Measurements from ENCODE around the gene GPR142.

The GPR142 gene

DNA sequence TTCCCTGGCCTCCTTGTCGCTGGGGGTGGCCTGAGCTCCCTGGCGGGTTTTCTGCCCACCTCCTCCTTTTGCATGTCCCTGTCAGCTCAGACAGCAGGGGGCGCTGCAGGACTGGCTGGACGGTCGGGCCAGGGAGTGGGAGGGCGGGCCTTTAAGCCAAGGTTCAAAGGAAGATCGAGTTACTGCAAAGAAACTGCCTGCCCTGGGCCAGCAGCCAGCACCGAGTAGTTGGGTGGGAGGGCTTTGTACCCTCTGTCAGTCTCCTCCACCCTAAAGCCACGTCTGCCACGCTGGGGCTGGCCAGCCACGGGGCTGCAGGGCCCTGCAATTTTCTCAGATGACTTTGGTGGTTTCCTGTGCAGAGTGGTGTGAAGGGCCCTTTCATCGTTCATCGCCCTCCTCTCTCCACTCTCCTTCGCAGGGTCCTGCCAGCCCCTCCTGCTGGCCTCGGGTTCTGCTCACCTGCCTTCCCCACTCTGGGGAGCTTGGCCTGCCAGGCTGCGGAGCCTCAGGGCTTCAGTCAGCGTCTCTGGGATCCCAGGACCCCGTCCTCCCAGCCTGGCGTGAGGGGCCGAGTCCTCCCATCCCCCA, 12.3 kb downstream of the GPR142 start:
- TF ChIP-seq, protein P1, sequence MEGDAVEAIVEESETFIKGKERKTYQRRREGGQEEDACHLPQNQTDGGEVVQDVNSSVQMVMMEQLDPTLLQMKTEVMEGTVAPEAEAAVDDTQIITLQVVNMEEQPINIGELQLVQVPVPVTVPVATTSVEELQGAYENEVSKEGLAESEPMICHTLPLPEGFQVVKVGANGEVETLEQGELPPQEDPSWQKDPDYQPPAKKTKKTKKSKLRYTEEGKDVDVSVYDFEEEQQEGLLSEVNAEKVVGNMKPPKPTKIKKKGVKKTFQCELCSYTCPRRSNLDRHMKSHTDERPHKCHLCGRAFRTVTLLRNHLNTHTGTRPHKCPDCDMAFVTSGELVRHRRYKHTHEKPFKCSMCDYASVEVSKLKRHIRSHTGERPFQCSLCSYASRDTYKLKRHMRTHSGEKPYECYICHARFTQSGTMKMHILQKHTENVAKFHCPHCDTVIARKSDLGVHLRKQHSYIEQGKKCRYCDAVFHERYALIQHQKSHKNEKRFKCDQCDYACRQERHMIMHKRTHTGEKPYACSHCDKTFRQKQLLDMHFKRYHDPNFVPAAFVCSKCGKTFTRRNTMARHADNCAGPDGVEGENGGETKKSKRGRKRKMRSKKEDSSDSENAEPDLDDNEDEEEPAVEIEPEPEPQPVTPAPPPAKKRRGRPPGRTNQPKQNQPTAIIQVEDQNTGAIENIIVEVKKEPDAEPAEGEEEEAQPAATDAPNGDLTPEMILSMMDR (conservative IDR thresholded peaks at IDR 0.05; ENCODE audit: low read length), result peak; percentile 76
- peak; percentile 67 for DNase-seq (ENCODE audit: low read depth)
- no peak overlapping the region for H3K4me3 ChIP-seq (ENCODE audit: low read length)

DNA sequence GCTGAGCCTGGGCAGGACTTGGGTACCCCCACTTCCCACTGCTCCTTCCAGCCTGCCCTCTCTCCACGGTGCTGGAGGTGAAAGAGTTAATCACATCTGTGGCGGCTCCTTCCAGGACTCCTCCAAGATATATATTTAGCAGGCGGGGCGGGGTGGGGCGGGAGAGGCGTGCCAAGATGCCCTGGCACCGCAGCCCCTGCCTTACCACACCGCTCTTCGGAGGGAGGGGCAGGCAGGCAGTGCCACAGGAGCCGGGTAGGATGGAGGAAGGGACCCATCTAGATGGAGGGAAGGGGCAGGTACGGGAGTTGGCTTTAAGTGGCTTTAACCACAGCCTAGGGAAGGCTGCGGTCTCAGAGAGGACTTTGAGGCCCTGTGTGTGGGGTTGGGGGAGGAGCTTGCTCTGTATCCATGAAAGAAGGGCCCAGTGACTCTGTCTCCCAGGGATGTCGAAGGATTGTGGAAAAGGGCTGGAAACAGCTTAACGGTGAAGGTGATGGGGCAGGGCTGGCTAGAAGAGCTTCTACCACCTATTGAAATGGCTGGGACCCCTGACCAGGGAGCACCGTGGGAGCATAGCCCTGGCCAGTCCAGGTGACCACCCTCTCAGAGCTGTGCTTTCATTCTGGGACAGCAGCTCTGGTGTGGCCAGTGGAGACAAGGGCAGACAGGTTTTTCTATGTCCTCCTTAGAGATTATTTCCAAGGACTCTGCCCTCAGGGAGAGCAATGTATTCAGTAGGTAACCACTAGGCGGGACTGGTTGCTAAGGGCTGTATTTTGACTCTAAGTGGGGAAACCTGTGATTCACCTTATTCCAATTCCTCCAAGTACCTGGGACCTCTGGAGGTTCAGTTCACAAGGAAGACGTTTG, 13.0 kb downstream of the GPR142 start:
- H3K4me3 ChIP-seq (ENCODE audit: low read length), result no peak overlapping the region
- TF ChIP-seq, protein P1 (conservative IDR thresholded peaks at IDR 0.05; ENCODE audit: low read length), result no peak
- no peak for DNase-seq (ENCODE audit: low read depth)

DNA sequence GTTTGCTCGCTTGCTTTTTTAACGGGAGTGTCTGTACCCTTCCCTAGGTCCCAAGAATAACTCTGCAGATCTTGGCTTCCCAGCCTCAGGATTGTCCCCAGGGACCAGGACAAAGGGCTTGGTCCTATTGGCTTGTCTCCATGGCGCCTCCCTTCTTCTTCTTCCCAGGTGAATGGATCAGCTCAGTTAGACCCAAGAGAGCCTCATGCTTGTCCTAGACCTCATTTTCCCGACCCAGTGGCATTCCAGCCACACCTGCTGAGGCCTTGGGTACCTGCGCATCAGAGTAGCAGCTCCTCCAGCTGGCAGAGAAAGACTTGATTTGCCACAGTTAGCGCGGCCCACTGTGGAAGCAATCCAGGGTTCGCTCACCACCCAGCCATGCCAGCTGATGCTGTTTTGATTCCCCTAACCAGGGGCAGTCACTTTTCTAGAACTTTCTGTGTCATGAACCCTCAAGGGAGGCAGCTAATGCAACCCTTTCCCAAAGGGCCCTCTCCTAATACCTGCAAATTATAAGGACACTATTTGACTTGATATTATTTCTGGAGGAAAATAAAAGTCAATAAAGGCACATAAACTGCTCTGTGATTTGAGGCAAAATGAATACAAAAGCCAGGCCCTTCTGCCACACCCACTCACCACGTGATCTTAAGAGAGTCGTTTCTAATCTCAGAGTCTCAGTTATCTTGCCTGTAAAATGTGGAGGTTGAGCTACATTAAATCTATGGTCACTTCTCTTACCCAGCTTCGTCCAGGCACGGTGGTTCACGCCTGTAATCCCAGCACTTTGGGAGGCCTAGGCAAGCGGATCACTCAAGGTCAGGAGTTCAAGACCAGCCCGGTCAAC, 13.9 kb downstream of the GPR142 start:
- TF ChIP-seq, protein P1 (conservative IDR thresholded peaks at IDR 0.05; ENCODE audit: low read length), result no peak
- no peak for DNase-seq (ENCODE audit: low read depth)
- H3K4me3 ChIP-seq (ENCODE audit: low read length), result no peak overlapping the region

DNA sequence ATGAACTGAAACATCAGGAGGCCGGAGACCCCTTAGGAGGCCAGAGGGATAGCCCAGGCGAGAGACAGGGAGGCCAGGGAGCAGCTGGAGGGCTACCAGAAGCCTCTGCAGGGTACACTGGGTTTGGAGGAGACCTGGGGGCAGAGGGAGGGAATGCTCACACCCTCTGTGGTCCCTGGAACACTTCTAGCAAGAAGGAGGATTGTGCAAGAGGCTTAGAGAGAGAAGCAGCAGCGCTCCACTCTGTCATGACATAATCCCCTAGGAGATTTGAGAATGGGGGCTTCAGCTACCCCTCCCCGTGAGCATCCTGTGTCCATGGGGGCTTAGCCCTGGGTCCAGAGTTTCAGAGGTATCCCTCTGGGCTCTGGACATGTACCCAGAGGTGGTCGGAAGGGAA, 15.8 kb downstream of the GPR142 start:
- DNase-seq (ENCODE audit: low read depth), result no peak
- H3K4me3 ChIP-seq (ENCODE audit: low read length), result no peak overlapping the region
- TF ChIP-seq, protein P1 (conservative IDR thresholded peaks at IDR 0.05; ENCODE audit: low read length), result no peak

DNA sequence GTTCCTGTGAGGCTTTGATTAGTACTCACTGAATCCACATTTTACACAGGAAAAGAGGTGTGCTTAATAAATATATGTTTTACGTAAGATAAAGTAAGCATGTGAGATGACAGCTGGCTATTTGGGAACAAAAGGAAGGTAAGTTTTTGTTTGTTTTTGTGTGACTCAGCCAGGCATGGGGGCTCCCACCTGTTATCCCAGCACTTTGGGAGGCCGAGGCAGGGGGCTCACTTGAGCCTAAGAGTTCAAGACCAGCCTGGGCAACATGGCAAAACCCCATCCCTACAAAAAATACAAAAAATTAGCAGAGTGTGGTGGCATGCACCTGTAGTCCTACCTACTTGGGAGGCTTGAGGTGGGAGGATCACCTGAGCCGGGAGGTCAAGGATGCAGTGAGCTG, 17.9 kb downstream of the GPR142 start:
- TF ChIP-seq, protein P1 (conservative IDR thresholded peaks at IDR 0.05; ENCODE audit: low read length), result no peak
- no peak for DNase-seq (ENCODE audit: low read depth)
- no peak overlapping the region for H3K4me3 ChIP-seq (ENCODE audit: low read length)

DNA sequence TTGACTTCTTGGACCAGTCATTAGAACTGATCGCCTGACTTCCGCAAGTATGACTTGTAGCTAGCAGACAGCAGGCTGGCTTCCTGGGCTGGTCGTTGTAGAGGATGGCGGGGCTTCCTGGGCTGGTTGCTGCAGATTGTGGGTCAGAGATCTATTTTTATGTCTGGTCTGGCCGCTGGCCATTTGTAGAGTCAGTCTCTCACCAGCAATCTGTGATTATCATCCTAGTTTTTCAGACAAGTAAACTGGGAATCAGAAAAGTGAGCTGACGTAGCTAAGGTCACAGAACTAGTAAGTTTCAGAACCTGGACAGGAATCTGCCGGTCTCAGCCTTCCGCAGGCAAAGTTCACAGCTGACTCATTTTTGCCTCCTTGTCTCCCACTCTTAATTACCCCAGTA, 19.1 kb downstream of the GPR142 start:
- DNase-seq (ENCODE audit: low read depth), result no peak
- TF ChIP-seq, protein P1 (conservative IDR thresholded peaks at IDR 0.05; ENCODE audit: low read length), result no peak
- H3K4me3 ChIP-seq (ENCODE audit: low read length), result no peak overlapping the region

Measured in AG10803 (cell line).